Left hindlimb (tissue), 1 donor: ENCODE measurements around the gene ANKMY1.

ENCODE experiments used
- DNase-seq: peaks from one replicate; pipeline ENCODE4 v3.0.0-alpha.2; 2018

Gene ANKMY1

DNA sequence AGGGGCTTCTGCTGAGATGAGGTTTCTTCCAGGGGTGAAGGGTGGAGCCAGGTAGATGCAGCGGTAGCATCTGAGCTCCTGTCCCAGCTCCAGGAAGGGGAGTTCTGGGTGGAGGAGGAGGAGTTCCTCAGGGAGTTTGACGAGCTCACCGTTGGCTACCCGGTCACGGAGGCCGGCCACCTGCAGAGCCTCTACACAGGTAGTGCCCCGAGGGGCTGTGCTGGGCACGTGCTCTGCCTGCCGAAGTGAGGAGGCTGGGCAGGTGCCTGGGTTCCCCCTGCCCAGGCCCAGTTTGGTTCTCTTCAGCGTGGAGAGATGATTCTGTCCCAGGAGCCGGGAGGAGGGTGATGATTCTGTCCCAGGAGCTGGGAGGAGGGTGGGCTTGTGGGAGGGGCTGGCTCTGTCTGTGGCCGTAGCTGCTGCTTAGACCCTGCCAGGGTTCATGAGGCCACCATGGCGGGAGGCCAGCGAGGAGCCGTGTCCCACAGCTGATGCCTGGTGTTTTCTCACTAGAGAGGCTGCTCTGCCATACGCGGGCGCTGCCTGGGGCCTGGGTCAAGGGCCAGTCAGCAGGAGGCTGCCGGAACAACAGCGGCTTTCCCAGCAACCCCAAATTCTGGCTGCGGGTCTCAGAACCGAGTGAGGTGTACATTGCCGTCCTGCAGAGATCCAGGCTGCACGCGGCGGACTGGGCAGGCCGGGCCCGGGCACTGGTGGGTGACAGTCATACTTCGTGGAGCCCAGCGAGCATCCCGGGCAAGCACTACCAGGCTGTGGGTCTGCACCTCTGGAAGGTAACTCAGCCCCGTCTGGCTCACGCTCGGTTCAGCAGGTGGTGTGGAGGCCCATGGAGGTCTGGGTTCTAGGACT is 37.0 kb upstream of the ANKMY1 start:
- DNase-seq: peak; percentile 21

DNA sequence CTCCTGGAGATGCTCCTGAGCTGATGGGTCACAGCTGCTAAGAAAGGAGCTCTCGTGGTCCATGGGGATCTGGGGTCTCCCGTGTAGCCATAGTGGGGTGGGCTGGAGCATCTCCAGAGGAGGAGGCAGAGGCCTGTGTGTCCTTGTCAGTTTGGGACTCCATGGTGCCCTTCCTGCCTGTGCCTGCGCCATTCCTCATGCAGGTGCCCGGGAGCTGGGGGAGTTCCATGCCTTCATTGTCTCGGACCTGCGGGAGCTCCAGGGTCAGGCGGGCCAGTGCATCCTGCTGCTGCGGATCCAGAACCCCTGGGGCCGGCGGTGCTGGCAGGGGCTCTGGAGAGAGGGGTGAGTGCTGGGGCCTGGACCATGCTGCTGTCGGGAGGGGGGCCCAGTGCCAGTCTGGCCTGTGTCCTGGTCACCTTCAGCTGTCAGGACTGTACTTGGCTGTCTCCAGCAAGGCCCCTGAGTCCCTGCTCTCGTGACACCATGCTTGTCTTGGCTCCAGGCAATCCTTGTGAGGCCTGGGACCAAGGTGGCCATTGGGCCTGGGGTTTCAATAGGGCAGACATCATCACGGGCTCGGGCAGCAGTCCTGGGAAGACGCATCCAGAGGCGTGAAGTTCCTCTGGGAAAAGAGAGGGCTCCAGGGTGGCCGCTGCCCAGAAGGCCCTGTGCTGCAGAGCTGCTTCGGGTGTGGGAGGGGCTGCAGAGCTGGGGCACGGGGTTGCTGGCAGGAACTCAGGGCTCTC is 36.1 kb upstream of the ANKMY1 start:
- peak; percentile 24 for DNase-seq

DNA sequence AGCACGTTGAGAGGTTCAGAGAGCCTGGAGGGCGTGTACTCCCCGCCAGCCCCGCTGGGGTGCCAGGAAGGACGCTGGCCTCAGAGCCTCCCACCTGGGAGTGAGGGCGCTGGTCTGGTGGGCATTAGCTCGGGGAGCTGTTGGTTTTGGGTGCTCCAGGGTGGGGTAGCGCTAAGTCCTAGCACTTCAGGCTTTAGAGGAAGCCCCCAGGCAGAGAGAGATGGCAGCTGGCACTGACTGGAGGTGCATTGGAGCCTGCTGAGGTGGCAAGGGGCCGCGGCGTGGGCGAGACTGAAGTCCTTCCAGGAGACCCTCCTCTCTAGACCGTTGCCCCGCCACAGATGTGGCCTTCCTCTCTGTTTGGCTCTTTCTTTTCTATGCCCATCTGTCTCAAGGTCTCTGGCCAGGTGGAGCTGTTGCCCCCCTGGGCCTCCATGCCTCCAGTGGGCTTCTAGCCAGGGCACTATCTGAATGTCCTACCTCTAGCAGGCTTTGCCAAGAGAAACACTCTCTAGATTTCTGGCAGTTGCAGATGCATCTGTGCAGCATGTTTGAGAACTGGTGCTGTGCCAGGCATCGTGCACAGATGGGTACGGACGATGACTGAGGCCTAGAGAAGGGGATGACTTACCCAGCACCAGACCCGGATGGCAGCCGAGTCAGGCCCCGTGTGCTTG is 35.4 kb upstream of the ANKMY1 start:
- peak; percentile 23 for DNase-seq

DNA sequence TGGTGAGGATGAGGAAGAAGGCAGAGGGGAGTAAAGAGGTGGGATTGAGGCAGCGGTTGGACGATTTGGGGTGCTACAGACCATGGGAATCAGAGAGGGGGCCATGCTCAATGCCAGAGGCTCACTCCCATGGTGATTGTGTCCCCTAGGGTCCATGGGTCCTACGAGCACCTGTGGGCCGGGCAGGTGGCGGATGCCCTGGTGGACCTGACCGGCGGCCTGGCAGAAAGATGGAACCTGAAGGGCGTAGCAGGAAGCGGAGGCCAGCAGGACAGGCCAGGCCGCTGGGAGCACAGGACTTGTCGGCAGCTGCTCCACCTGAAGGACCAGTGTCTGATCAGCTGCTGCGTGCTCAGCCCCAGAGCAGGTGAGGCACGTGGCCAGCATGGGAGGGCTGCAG is 34.0 kb upstream of the ANKMY1 start:
- no peak for DNase-seq

DNA sequence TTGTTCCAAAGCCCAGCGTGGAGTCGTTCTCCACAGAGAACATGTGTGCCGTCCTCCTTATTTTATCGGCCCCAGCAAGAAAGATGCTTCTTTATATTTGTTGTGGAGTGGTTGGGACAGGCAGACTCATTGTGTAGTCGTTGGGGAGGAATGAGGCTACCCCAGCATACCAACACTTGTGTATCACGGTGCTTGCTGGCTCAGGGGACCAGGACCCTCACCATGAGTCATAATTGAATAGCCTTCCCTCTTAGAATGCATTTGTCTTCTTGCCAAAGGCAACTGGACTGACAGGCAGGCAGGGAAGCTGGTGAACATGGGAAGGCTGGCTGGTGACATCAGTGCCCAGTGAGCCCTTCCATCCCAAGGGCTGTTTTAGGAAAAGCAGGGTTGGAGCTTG is 33.4 kb upstream of the ANKMY1 start:
- no peak for DNase-seq

DNA sequence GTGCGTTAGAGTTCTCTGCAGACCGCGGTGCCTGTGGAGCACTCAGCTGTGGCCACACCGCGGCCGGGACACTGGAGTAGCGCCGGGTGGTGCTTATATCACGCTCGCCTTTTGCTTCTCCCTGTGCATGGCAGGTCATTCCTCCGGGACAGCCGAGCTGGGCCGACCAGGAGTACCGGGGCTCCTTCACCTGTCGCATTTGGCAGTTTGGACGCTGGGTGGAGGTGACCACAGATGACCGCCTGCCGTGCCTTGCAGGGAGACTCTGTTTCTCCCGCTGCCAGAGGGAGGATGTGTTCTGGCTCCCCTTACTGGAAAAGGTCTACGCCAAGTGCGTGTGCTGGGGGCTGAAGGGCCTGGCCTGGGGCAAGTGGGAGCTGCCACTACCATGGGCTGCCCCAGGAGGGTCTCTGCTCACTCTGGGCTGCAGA is 32.9 kb upstream of the ANKMY1 start:
- peak; percentile 23 for DNase-seq

DNA sequence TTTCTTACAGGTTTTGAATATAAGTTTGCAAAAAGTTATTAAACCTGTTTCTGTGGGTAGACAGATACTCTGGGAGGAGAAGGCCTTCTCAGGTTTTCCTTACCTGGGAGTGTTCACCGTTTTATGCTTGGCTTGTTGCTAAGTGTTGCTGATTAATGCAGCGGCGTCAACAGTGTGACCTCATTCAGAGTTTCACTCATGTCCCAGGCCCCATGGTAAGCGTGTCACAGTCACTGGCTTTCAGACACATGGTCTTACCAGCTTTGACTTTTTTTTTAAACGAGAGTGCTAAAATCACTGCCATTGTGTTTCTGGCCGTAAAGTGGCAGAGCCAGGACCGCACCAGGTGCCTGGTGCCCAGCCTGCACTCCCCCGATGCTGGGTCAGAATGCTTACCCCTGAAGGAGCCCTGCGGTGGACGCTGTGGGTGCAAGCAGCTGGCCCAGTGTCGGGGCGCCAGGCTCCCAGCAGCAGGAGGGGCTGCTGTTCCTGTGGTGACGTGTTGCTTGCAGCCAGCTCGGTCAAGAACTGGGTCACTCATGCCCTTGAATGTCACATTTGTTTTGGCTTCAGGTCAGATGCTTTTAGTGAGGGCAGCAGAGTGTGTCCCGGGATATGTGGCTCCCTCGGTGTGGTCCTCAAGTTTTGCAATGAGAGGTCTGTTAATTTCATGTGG is 32.2 kb upstream of the ANKMY1 start:
- no peak for DNase-seq

DNA sequence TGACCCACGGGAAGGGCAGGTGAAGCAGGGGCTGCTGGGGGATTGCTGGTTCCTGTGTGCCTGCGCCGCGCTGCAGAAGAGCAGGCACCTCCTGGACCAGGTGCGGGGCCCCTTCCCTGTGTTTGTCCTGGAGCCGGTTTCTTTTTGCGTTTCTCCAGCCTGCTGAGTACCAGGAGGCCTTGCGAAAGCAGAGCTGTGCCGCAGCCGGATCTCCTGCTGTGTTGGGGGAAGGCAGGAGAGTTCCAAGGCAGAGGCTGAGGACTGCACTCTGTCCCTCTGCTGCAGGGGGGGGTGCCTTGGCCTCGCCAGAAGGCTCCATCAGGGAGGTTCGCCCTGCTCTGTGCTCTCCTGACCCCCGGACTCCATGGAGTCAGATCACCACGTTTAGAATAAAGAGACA is 31.6 kb upstream of the ANKMY1 start:
- DNase-seq: no peak

DNA sequence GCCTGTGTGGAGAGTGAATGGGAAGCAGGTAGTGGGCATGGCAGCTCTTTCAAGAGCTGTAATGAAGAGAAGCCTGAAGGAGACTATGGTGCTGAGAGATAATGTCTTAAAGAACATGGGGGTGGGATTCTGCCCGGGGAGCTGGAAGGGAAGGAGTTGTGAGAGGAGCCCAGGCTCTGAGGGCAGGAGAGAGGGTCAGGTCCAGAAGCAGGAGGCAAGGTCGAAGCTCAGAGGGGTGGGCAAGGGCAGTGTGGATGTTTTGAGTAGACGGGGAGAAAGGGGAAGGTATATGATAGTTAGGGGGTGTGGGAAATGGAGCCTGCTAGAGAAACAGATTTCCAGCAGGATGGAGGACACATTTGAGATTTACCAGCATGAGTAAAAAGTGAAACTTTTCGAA is 30.9 kb upstream of the ANKMY1 start:
- no peak for DNase-seq

DNA sequence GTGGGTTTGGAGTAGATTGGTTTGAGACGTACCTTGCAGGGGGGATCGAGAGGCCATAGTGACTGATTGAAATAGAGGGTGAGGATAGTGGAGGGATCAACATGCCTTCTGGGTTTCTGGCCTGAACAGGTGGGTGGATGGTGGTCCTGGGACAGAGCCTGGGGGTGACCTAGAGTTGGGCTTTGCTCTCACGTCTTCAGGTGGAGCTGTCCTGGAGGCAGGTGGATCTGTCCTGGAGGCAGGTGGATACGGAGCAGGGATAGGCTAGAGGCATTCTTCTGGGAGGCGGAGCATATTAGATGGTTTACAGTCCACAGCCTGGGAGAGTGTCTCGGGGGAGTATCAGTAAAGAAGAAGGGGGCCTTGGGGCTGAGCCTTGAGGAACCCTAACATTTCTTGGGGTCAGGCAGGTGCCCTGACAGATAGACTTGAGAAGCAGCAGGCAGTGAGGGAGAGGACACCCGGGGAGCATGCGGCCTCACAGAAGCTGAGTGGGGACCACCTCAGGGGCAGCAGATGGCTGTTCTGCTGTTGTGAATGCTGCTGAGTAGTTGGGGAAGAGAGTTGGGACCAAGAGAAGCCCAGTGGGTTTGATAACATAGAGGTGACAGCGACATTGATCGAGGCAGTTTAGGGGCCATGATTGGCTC is 30.3 kb upstream of the ANKMY1 start:
- peak; percentile 34 for DNase-seq

DNA sequence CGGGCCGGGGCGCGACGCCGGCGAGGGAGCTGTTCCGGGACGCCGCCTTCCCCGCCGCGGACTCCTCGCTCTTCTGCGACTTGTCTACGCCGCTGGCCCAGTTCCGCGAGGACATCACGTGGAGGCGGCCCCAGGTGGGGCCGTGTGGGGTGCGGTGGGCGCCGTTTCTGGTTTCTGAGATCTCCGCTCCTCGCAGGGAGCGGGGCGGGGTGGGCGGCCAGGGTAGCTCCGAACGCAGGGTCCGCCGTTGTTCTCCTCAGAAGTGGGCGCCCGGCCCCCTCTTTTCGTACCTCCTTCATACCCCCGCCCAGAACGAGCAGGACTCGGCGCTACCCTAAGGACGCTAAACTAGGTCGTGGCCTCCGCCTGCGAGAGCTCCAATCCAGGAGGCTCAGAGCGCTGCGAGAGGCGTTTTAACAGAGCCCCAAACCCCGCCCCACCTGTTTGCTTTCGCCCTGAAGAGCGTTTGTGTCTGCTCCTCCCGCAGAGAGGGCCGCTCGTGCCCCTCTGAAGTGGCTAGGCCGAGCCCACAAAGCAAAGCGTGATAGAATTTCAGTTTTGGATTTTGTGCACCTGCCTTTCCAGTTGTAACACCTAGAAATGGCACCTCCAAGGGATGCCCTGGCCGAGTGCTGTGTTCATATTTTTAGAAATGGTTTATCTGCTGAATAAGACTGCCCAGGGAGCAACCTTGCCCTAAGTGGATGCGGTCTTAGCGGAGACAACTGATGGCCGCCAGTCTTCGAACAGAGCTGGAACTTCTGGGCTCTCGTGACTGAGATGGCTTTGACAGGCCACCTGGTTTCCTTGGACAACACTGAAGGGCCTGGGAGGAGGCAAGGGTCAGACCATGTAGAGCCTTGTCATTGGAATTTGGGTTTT is 29.4 kb upstream of the ANKMY1 start:
- peak; percentile 23 for DNase-seq

DNA sequence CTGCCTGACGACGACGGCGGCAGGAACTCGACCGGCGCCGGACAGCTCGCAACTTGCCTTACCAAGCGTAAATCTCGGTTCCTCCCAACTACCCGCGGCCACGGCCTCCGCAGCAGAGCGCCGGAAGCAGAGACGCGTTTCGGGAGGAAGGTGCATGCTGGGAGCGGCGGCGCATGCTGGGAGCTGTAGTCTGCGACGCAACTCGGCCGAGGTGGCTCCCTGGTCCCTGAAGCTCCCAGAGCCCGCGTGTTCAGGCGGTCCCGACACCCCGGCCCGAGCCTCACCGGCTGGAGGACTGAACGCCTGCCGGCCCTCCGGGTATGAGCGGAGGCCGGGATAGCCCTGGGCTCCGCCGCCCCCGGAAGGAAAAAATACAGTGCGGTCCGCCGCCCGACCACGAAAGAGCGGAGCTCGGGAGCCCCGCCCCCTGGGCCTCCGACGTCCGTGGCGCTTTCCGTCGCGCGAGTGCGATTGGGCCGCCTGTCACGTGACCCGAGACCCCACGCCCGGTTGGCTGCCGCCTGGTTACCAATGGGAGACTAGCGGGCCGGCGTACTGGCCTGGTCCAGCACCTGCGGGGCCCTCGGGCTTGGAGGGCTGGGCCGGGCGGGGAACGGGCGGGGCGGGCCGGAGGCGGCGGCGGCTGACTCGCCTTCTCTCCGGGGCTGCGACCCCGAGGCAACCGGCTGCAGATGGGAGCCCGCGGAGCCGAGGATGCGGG is 28.6 kb upstream of the ANKMY1 start, which contains the start of gene CAPN10:
Gene CAPN10, plus strand, starts transcription at position 537 of the 721 bp plus-strand sequence. Its CDS starts 178 bp downstream, at position 715.
- DNase-seq: peak; percentile 98

DNA sequence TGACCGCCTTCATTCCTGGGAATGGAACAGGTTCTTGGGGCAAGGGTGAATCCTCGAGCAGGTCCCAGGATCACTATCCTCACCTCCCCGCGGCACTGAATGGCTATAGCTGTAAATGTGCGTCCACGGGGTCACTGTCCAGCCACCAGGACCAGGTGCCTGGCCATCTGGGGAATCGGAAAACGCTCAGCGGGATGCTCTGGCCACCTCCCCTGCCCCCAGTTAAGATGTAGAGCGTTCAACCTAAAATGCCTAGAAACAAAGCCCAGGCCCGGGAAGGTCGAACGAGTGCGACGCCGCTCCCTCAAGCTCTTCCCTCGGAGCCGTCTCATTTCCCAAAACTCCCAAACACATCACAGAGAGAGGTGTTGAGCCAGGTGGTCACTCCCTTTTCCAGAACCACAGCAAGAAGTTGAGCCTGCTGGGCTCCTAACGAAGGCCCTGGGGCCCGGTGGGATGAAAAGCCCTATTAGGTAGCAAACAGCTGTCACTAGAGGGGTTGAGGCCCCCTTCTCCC is 28.0 kb upstream of the ANKMY1 start:
- DNase-seq: peak; percentile 12

DNA sequence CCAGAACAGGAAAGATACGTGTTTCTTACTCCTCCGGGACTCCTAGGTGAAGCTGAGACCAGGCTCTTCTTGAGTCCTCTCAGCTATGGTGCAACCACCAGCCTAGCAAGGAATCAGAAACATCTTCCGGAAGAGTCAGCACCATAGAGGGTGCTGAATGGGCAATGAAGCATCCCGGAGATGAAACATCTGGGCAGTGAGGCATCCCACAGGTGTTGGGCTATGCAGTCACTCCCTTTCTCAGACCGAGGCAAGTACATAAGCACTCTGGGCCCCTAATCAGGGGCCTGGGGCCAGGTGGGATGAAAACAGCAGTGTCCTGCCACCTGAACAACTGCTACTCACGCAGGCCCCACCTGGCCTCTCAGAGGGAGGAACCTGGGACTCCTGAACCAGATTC is 27.3 kb upstream of the ANKMY1 start:
- no peak for DNase-seq

DNA sequence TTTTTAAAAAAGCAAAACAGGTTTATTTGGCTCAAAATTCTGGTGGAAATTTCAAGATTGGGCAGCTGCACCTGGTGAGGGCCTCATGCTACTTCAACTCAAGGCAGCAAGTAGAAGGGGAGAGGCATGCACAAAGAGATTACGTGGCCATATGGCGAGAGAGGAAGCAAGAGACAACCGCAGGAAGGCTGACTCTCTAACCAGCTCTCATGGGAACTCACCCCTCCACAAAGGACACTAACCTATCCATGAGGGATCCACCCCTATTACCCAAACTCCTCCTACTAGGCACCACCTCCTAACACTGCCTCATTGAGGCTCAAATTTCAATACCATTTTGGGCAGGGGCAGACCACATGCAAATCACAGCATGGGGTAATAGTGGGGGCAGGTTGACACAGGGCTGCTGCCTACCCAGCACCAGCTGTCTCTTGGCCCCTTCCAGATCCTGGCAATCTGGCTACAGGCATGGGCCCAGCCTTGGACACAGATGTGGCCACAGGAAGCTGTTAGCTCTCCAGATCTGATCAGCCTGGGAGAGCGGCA is 26.8 kb upstream of the ANKMY1 start:
- DNase-seq: peak; percentile 23

DNA sequence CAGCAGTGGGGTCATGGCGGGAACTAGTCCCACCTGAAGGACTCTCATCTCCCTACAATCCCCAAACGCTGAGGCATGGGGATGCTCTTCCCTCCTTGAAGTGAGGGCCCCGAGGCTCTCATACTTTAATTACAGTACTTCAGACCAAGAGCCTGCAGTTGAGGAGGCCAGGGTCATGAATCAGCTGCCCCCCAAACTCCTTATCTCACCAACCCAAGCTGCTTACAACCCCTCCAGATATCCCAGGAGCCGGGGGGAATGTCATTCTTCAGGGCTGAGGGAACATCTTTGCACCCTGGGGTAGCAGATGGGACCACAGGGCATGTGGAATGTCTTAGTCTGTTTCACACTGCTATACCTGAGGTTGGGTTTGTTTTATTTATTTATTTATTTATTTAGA is 26.0 kb upstream of the ANKMY1 start:
- DNase-seq: no peak

DNA sequence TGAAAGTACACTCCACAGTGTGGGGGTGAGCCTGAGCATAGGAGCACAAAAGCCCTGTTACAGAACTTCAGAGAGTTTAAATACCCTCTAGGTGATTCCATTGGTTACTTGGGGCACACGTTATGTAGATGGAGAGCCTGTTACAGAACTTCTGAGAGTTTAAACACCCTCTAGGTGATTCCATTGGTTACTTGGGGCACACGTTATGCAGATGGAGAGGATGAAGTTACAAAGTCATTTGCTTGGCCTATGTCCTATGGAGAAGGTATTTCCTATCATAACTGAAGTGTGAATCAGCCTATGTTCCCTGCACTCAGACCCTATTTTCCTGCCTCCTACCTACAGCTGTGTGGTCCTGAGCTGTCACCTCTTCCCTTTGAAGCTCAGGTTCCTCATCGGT is 25.0 kb upstream of the ANKMY1 start:
- no peak for DNase-seq

DNA sequence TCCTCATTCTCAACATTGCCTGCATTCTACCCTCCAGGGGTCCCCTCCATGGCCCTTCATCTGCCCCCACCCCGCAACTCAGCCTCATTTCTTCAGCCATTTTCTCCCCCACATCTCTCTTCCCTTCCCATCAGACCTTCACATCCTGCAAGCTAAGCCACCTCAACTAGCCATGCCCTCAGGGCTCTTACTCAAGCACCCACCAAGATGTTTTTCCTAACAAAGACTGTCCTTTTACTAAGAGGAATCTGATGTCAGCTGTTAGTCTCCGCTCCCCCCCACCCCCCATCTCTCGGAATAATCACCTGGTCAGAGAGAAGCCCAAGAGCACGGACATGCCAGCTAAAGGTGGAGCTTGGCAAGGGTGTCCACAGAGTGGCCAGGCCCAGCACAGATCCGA is 24.0 kb upstream of the ANKMY1 start:
- DNase-seq: no peak

DNA sequence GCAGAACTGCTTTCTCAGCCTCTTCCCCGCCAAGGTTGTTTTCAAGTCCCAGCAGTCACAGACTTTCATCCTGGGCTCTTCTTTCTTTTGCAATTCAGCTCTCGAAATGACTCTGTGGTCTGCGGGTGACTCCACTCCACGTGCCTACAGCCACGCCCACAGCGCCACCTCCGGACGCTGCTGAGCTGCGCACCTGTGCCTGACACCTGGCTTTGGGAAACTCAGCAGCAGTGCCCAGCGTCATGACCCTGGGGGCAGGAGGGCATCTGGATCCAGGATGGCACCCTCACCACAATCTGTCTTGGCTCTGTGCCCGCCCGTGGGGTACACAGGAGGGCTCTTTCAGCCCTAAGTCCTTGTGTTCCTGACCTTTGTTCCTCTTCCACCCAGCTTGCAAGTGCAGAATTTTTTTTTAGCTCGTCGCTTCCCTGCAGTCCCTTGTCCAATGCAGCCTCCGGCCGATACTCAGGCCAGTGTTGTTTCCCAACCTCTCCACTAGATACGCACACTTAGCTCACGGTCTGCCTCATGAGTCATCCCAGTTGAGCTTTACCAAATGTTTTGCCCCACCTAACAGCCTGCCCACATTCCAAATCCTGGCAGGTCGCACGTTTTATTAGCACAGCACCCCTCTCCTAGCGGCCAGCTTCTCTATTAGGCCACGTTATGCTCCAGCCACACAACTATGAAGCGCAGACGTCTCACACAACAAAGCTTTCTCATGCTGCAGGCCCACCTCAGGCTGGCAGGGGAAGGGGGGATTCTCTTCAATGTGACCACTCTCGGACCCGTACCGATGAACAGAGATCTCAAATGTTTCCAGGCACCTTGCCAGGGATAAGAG is 22.2 kb upstream of the ANKMY1 start:
- no peak for DNase-seq
